Neural crest cell (in vitro differentiated cells): ENCODE measurements around the gene HEBP1. TPM values are rescaled to one million over a fixed set of nuclear protein-coding genes. Genes with fewer than 3 reads are reported as not detected.
A peak's percentile ranks its signal among the peaks of the same experiment; 100 is the strongest.

Experiments used
- DNase-seq: peaks from one replicate; pipeline ENCODE4 v3.0.0; 2021; ENCODE audit warnings: low read depth, mixed read lengths, low spot score
- H3K27ac Mint-ChIP-seq: one replicate; pipeline ENCODE4 v1.8.0; 2021; ENCODE audit warnings: mild to moderate bottlenecking, mixed read lengths; ENCODE audit not compliant: unreplicated experiment
- H3K27me3 Mint-ChIP-seq: 2 replicates; pipeline ENCODE4 v1.8.0; 2021; ENCODE audit warnings: low read depth, mild to moderate bottlenecking, mixed read lengths
- H3K36me3 Mint-ChIP-seq: 2 replicates; pipeline ENCODE4 v1.8.0; 2021; ENCODE audit warnings: low read depth, mild to moderate bottlenecking, mixed read lengths
- H3K4me1 Mint-ChIP-seq: 2 replicates; pipeline ENCODE4 v1.8.0; 2021; ENCODE audit warnings: mixed read lengths
- H3K4me3 Mint-ChIP-seq: one replicate; pipeline ENCODE4 v1.8.0; 2021; ENCODE audit warnings: mild to moderate bottlenecking, mixed read lengths
- H3K9me3 Mint-ChIP-seq: 2 replicates; pipeline ENCODE4 v1.8.0; 2021; ENCODE audit warnings: mixed read lengths
- total RNA-seq: library from RNA; stranded (reverse); gene quantifications from 2 replicates; pipeline ENCODE4 v1.2.1, GENCODE V29; 2021
- TF ChIP-seq, protein P1 (sequence below): fragments of 200-600 bp; sonication (generic); conservative IDR thresholded peaks from 2 replicates; pipeline ENCODE4 v1.5.0; 2021; ENCODE audit warnings: antibody characterized with exemption, mild to moderate bottlenecking

The HEBP1 gene
- total RNA-seq, 1 donor from 2014 or later: 23.6 TPM

DNA sequence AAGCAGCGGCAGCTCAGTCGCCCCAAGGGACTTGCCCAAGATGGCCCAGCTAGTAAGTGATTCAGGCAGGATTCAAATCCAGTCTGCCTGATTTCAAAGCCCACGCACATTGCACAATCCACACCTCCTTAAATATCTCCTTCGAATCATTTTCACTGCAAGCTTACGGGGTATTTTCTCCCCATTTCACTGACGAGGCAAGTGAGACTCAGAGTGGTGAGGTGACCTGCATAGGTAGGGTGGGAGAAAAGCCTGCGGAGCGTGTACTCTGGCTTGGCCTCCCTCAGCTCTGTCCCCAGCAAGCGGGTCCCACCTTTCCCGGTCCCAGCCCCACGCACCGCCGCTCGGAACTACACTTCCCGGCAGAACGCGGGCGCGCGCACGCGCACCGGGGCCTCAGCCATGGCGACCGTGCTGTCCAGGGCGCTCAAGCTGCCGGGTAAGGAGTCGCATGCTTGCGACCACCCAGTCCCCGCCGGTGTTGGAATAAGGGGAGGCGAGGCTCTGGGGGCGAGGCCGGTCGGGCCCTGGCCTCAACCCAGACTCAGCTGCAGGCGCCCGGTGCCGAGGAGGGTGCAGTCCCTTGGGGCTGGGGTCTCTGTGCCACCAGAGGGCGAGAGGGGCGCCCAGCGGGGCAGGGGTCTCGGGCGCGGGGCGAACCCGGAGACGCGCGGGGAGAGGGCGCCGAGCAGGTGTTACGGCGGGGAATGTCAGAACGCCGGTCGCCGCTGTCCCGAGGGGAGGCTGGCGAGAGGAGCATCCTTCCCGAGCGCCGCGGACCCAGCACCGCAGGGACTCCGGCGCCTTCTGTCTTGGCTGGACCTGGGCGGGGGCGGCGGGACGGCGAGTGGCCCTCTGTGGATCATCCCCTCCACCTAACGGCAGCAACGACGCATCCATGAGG, 44.2 kb upstream of the HEBP1 start, which contains the start of gene FAM234B:
Gene FAM234B (plus strand): TSS at position 380 of the 904 bp plus-strand sequence. CDS start 23 bp downstream, at position 403.
- Mint-ChIP-seq H3K27ac (no peak within 1 kb of the TSS), H3K4me3 (peak within 1 kb of the TSS; percentile 93), H3K9me3 (no peaks in the 10 kb centered on the region)

DNA sequence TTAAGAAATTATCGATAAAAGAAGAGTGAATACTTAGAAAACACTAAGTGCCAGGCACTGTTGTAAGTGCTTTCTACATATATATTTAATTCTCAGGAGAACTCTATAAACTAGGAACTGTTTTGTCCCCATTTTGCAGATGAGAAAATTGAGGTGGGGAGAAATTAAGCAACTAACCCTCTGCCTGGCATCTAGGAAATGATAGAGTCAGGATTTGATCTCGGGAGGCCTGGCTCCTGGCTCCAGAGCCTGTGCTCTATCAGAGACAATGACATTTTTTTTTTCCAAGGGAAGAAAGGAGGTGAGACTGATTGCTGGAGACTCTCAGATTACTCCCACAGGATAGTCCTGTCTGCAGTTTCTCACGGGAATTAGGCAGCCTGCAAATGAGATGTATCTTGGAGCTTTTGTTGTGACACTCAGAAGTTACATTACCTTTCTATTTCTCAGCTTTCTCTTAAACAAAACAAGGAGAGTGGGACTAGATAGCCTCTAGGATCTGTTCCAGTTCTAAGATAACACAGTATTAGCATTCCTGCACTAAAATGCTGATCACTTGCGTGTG, 42.7 kb upstream of the HEBP1 start:
- H3K27me3 Mint-ChIP-seq: peaks cover 27% of the 10 kb centered on the region
- no peaks in the 10 kb centered on the region for H3K9me3 Mint-ChIP-seq
- DNase-seq: no peak
- peak overlapping the region; percentile 85 for H3K4me3 Mint-ChIP-seq
- no peaks in the 10 kb centered on the region for H3K36me3 Mint-ChIP-seq
- H3K4me1 Mint-ChIP-seq: peaks cover 18% of the 10 kb centered on the region
- no peak overlapping the region for H3K27ac Mint-ChIP-seq
- TF ChIP-seq, protein P1, sequence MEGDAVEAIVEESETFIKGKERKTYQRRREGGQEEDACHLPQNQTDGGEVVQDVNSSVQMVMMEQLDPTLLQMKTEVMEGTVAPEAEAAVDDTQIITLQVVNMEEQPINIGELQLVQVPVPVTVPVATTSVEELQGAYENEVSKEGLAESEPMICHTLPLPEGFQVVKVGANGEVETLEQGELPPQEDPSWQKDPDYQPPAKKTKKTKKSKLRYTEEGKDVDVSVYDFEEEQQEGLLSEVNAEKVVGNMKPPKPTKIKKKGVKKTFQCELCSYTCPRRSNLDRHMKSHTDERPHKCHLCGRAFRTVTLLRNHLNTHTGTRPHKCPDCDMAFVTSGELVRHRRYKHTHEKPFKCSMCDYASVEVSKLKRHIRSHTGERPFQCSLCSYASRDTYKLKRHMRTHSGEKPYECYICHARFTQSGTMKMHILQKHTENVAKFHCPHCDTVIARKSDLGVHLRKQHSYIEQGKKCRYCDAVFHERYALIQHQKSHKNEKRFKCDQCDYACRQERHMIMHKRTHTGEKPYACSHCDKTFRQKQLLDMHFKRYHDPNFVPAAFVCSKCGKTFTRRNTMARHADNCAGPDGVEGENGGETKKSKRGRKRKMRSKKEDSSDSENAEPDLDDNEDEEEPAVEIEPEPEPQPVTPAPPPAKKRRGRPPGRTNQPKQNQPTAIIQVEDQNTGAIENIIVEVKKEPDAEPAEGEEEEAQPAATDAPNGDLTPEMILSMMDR: no peak

More for the DNA sequence above, 44.2 kb upstream of the HEBP1 start, which contains the start of gene FAM234B:
- Mint-ChIP-seq H3K27me3 (peaks cover 27% of the 10 kb centered on the region), H3K4me1 (peaks cover 18% of the 10 kb centered on the region), H3K36me3 (no peaks in the 10 kb centered on the region)
- TF ChIP-seq, protein P1: peak; percentile 56
- peak; percentile 73 for DNase-seq

DNA sequence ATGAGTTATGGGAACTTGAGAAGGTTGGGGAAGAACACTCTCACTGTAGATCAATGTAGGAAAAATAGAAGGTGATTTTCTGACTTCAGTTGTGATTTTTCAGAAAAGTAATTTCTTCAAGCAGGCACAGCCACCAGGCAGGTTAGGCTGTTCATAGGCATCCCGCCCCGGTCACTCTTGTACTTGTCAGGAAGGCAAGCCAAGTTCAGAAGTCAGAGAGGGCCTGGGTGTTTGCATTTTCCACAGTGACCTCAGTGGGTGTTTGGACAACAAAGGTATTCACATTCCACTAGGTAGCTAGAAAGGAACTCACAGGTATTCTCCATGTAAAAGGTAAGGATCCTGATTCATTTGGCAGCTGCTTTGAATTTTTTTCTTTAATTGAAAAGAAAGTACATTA, 41.2 kb upstream of the HEBP1 start:
- peaks cover 18% of the 10 kb centered on the region for H3K4me1 Mint-ChIP-seq
- H3K4me3 Mint-ChIP-seq: peak overlapping the region; percentile 12
- no peak overlapping the region for H3K27ac Mint-ChIP-seq

DNA sequence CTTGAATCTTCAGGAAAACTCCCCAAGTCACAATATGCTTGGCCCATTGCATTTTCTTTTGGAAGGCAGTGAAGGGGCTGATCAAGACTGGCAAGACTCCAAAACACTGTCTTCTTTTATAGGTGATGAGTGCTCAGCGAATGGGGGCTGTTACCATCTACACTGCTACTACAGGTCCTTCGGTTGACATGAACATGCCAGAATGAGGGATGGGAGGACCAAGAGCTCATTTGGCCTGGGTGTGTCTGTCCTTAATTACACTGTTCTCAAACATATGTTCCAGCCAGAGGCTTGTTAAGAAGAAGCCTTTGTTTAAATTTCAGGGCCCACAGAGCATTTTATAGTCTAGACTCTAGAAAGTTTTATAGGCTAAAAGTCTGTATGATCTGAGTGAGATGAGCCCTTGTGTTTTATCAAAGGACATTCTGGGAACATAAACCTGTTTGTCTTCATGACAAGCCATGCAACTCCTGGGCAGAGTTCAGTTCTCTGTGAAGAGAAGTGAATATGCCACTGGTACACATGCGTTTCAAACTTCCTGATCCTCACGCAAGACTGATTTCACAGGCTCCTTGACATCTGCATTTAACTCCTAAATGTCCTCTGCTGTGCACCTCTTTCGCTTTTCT, 39.4 kb upstream of the HEBP1 start:
- H3K9me3 Mint-ChIP-seq: no peaks in the 10 kb centered on the region
- no peak overlapping the region for H3K27ac Mint-ChIP-seq
- H3K4me1 Mint-ChIP-seq: peaks cover 4% of the 10 kb centered on the region
- H3K27me3 Mint-ChIP-seq: peaks cover 24% of the 10 kb centered on the region
- TF ChIP-seq, protein P1: no peak
- H3K36me3 Mint-ChIP-seq: no peaks in the 10 kb centered on the region
- no peak overlapping the region for H3K4me3 Mint-ChIP-seq
- DNase-seq: no peak

More for the DNA sequence above, 41.2 kb upstream of the HEBP1 start:
- H3K36me3 Mint-ChIP-seq: no peaks in the 10 kb centered on the region
- no peak for DNase-seq
- H3K27me3 Mint-ChIP-seq: peaks cover 27% of the 10 kb centered on the region
- H3K9me3 Mint-ChIP-seq: no peaks in the 10 kb centered on the region
- TF ChIP-seq, protein P1: no peak

DNA sequence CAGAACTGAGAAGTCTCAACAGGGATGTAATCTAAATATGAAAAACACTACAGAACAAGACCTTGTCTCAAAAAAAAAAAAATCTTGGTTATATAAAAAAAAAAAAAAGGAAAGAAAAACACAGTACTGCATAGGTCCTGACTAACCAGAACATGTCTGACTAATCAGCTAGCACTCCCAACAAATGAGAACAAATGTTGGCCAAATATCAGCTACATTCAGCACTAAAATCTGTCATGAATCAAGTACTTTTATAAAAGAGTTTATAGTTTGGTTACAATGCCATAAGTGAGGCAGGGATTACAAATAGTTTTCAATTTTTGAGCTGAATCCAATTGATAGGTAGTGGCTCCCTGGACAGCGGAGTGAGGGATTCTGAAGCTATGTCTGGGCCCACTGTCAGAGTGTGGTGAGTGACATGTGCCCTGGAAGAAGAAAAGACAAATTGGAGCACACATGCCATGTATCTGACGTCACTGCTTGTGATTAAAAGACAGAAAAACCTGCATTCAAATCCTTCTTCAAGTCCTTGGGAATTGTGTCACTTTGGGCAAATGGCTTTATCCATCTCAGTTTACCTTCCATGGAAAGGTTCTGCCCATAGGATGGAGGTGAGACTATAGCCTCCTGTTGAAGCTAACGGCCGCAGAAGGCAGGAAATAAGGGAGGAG, 38.6 kb upstream of the HEBP1 start:
- TF ChIP-seq, protein P1: no peak
- no peak overlapping the region for H3K27ac Mint-ChIP-seq
- no peaks in the 10 kb centered on the region for H3K9me3 Mint-ChIP-seq
- no peak for DNase-seq
- no peaks in the 10 kb centered on the region for H3K36me3 Mint-ChIP-seq
- no peak overlapping the region for H3K4me3 Mint-ChIP-seq
- H3K4me1 Mint-ChIP-seq: no peaks in the 10 kb centered on the region
- H3K27me3 Mint-ChIP-seq: peaks cover 20% of the 10 kb centered on the region
